GM12864 (cell line): ENCODE measurements around the gene ZNF18.
A peak's percentile ranks its signal among the peaks of the same experiment; 100 is the strongest.

Experiments used
- DNase-seq: peaks from one replicate; pipeline ENCODE4 v3.0.0-alpha.2; 2011; ENCODE audit warnings: low read depth
- H3K4me3 ChIP-seq: 2 replicates; pipeline ENCODE4 v1.5.1; 2011; ENCODE audit warnings: mild to moderate bottlenecking, low read depth, low read length, control low read depth
- CTCF ChIP-seq: IDR thresholded peaks from 2 replicates; pipeline ENCODE4 v1.5.1; 2011; ENCODE audit warnings: low read depth, mild to moderate bottlenecking, moderate library complexity, low read length, control low read depth, inconsistent platforms; ENCODE audit errors: missing control alignments

ZNF18 gene

GRCh38 chr17:12035673-12036072 is 38.4 kb upstream of the ZNF18 start:
- no peak overlapping the region for H3K4me3 ChIP-seq
- DNase-seq, result no peak
- no peak for TF ChIP-seq CTCF

- H3K4me3 ChIP-seq, result no peak overlapping the region
- DNase-seq, result no peak
- no peak for TF ChIP-seq CTCF
Measured at GRCh38 chr17:12034538-12034937, 37.3 kb upstream of the ZNF18 start.

GRCh38 chr17:12028611-12029010 is 31.3 kb upstream of the ZNF18 start:
- DNase-seq, result no peak
- TF ChIP-seq CTCF, result no peak
- H3K4me3 ChIP-seq, result no peak overlapping the region

- no peak overlapping the region for H3K4me3 ChIP-seq
- DNase-seq, result no peak
- no peak for TF ChIP-seq CTCF
Measured at GRCh38 chr17:12027658-12028057, 30.4 kb upstream of the ZNF18 start.

GRCh38 chr17:12024327-12024726 is 27.1 kb upstream of the ZNF18 start:
- no peak for TF ChIP-seq CTCF
- H3K4me3 ChIP-seq, result no peak overlapping the region
- no peak for DNase-seq

- H3K4me3 ChIP-seq, result no peak overlapping the region
- no peak for TF ChIP-seq CTCF
- DNase-seq, result no peak
Measured at GRCh38 chr17:12022310-12022709, 25.0 kb upstream of the ZNF18 start.

GRCh38 chr17:12021623-12022140 is 24.4 kb upstream of the ZNF18 start:
- no peak for DNase-seq
- peak overlapping the region; percentile 82 for H3K4me3 ChIP-seq
- TF ChIP-seq CTCF, result no peak
